Left cardiac atrium (tissue), 4 donors: ENCODE measurements around the gene DTHD1. TPM values are rescaled to one million over a fixed set of nuclear protein-coding genes. Genes with fewer than 3 reads are reported as not detected.

Experiments used
- ATAC-seq, 2 donors: fragments of 200-7000 bp; cut with Tn5 transposase; one replicate each; pipeline ENCODE4 v1.9.1; 2020; ENCODE audit warnings: mild to moderate bottlenecking in 2 of 2, moderate library complexity in 2 of 2
- DNase-seq: peaks from one replicate; pipeline ENCODE4 v3.0.0-alpha.2; 2020
- intact Hi-C, 2 donors: fragments of 100-400 bp; cut with DNase I; formaldehyde crosslinking; loops; one replicate each; pipeline versions ENCODE4 v1.14.1 to v1.15.1; 2022 to 2023
- long read RNA-seq: library from polyadenylated mRNA; unstranded; transcript quantifications from one replicate; pipeline ENCODE4 v2.0.0, GENCODE V29; 2021
- total RNA-seq, 2 donors: library from RNA; stranded (reverse); fragmentation: NEBNext Ultra II Directional; extraction: Animal tissue kit (Norgen Biotek cat#: 25700); gene quantifications; one replicate each; pipeline ENCODE4 v1.2.1, GENCODE V29; 2021
- donor health status: DM: no; HTN: yes; CAD: no.
- donor health status: DM: no; HTN: yes; CAD: no; lungs with severe emphysema.
- donor health status: DM: yes; HTN: yes; CAD: no.
- donor health status: Dilated cardiomyopathy.

Gene DTHD1
- under 1 TPM; 0.09 to 0.10 TPM for total RNA-seq
- long read RNA-seq = 0 reads

DNA sequence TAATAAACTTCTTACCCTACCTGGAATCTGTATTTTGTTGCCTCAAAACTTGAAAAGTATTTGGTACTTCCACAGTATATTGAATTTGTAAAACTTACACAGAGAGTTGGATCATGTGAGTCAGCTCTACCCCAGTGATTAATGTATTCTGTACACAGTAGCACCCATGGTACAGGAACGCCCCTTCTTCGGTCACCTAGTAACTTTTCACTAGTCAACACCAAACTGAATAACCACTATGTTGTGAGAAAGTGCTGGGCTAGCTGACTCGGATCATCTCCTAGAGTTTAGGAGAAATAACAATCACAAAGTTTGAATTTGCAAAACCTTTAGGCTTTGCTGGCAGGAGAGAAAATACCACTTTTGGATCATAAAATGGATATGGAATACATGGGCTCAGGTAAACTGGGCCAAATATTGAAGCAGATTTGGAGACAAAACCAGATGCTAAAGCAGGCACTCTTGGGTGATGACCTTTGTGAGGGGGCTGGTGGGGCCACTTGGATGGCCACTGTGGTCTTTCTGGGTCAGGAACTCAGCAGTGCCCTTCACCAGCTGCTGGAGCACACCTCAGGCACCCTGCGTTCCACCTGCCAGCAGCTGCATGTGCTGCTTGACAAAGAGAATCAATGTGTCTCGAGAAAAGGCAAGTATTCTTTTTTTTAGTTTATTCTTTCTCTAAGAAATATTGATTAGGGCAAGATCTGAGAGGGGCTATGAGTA lies at the start of gene DTHD1:
Gene DTHD1 (plus strand): TSS at position 233 of the 723 bp plus-strand sequence. CDS start 143 bp downstream, at position 376.
- ATAC-seq (peak in 1 of 2 donors; percentile 29), DNase-seq (no peak)
- intact Hi-C loops = no loop called here

GRCh38 chr4:36233567-36234266 lies 47.7 kb upstream of the DTHD1 start:
- intact Hi-C loops = no loop called here
- no peak for ATAC-seq

DNA sequence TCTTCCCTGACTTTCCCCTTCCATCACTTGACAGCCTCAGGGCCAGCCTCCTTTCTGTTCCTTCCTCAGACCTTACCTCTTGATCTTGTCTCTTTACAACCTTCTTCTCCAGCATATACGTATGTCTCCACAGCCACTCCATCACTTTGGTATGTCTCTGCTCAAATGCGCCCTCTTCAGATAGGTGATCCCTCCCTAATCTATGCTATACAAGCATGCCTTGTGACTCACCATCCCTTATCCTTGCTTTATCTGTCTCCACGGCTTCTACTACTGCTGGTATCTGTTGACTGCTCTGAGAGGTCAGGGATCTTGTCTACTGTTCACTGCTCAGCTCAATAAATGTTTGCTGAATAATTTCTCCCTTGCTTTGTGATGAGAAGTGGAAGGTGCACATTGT lies 46.1 kb upstream of the DTHD1 start:
- DNase-seq = no peak
- no peak for ATAC-seq
- intact Hi-C loops = no loop called here

More at GRCh38 chr4:36233567-36234266, 47.7 kb upstream of the DTHD1 start:
- DNase-seq = no peak

- ATAC-seq (no peak), DNase-seq (no peak)
- intact Hi-C loops = no loop called here
These were observed 45.3 kb upstream of the DTHD1 start for GRCh38 chr4:36236159-36236558.

DNA sequence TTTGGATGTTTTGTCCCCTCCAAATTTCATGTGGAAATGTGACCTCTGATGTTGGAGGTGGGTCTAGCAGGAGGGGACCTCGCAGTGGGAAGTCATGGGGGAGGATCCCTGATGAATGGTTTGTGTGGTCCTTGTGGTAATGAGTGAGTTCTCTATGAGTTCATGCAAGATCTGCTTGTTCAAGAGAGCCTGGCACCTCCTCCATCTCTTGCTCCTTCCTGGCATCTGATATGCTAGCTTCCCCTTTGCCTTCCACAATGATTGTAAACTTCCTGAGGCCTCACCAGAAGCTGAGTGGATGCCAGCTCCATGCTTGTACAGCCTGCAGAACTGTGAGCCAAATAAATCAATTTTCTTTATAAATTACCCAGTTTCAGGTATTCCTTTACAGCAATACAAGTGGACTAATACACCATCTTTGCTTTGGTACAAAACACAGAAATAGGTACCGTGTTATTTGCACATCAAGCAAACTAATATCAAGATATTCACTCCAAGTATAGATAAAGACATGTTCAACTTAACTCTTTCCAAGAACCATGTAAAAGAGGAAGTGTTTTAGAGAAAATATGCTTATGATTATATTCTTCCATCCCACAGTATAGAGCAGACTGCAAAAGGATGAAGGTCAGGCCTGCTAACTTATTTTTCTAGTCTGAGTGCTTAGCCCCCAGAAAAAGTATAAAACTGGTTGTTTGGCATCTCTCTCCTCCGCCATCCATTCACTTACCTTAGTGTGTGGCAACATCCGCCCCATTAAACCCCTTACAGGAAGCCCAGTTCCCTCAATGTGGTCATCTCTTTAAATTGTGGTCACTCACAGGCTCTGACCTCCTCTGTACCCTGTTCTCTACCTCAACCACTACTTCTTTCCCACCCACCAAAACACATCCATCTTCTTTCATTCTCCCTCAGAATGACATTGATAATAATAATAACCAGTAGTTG lies 43.8 kb upstream of the DTHD1 start:
- ATAC-seq (peak in 1 of 2 donors; percentile 12), DNase-seq (no peak)
- intact Hi-C loops = no loop called here

DNA sequence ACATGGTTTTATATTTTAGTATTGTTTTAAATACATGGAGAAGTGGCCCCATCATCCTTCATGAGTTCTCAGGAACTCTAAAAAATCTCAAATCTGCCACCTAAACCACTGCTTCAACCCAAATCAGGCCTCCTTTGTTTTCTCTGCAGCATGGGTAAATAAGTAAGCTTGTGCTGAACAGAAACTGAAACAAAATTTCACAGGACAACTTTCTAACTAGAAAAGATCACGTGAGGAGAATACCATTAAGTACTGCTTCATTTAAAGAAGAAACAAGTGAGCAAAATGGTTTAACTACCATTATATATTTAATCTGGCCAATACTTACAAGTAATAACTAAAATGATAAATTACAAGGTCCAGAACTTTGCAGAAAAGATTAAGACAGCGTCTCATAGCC lies 39.6 kb upstream of the DTHD1 start:
- no peak for DNase-seq
- no peak for ATAC-seq
- intact Hi-C loops = no loop called here

- no peak for DNase-seq
- no peak for ATAC-seq
- intact Hi-C loops = no loop called here
These were observed 38.6 kb upstream of the DTHD1 start for GRCh38 chr4:36242629-36243354.

GRCh38 chr4:36243355-36244256 lies 37.8 kb upstream of the DTHD1 start:
- intact Hi-C loops = no loop called here
- DNase-seq = peak; percentile 75
- peak; percentile 69 to 82 for ATAC-seq

DNA sequence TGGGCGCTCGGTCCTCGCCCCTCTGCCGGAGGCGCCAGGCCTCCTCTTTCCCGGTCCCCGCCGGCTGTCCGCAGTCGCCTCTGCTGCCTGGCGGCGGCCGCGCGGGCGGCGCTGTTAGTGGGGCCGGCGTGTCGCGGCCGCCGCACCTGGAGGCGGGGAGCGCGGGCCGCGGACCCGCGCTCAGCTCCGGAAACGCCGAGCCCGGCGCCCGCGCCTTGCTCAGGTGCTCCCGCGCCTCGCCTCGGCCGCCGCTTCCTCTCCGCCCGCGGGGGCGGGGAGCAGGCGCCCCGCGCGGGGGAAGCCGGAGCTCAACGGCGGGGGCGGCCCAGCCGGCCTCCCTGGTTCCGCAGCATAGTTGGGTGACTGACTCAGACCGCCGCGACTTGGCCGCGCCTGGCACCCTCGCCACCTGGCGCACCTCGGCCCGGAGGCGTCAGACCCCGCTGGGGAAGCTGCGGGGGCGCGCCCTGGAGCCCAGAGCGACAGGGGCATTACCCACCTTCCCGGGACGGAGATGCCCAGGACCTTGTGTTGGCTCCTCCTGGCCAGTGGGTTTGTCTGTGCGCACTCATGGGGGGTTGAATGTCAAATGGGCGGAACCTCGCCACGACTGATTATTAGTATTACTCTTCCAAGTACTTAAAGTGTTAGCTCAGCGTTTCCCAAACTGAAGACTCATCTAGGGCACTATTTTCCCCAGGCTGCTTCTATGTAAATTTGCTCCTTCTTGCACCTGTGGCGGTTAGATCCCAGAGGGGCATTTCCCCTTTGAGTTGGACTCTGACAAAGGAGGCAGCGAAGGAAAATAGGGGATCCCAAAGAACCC lies 36.9 kb upstream of the DTHD1 start, which contains the start of gene ARAP2:
Gene ARAP2 (minus strand): TSS at position 258 of the 826 bp plus-strand sequence. CDS start 15,028 bp downstream, outside the sequence.
- peak; percentile 60 for DNase-seq
- intact Hi-C loops = no loop called here
- peak; percentile 77 to 87 for ATAC-seq

GRCh38 chr4:36249610-36250009 lies 31.8 kb upstream of the DTHD1 start:
- intact Hi-C loops = no loop called here
- DNase-seq = no peak
- ATAC-seq = no peak

DNA sequence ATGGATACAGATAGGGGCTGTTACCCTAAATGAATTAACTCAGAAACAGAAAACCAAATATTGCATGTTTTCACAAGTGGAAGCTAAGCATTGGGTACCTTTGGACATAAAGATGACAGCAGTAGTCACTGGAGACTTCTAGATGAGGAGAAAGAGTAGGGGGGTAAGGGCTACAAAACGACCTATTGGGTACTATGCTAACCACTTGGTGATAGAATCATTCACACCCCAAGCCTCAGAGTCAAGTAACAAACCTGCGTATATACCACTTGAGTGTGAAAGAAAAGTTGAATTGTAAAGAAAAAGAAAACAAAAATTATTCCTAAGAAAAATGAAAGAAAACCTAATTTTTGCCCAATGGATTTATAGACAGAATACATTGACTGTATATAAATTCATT lies 29.4 kb upstream of the DTHD1 start:
- DNase-seq (no peak), ATAC-seq (no peak)
- intact Hi-C loops = no loop called here

DNA sequence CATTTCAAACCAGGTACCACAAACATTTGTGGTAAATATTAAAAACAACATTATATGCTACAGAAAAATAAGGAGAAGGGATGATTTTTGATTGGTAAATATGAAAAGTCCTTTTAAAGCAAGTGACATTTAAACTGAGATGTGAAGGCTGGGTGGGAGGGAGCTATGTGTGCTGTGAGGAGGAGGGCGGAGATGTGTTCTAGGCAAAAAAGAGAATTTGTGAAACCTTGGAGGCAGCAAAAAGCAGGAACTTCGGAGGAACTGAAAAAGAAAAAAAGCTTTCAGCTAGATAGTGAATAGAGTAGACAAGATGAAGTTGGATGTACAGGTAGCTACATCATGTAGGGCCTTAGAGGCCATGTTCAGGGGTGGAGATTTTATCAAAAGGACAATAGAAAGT lies 27.0 kb upstream of the DTHD1 start:
- ATAC-seq (no peak), DNase-seq (no peak)
- intact Hi-C loops = no loop called here

- peak; percentile 43 to 89 for ATAC-seq
- intact Hi-C loops = no loop called here
- no peak for DNase-seq
These were observed 25.8 kb upstream of the DTHD1 start for GRCh38 chr4:36255577-36255976.

GRCh38 chr4:36256398-36256891 lies 25.0 kb upstream of the DTHD1 start:
- peak in 1 of 2 donors; percentile 56 for ATAC-seq
- intact Hi-C loops = no loop called here
- DNase-seq = no peak

DNA sequence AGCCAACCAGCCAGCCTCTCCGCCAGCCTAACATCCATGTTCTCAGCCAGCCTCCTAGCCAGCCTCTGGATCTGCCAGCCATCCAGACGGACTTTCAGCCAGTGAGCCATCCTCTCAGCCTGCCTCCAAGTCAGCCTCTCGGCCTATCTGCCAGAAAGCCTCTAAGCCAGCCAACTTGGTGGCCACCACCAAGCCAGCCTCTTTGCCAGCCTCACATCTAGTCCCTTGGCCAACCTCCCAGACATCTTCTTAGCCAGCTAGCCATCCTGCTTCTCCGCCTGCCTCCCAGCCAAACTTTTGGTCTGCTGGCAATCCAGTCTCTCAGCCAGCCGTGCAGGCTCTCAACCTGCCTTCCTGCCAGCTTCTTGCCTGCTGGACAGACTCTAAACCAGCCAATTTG lies 20.7 kb upstream of the DTHD1 start:
- intact Hi-C loops = no loop called here
- no peak for ATAC-seq
- no peak for DNase-seq

GRCh38 chr4:36264207-36264826 lies 17.1 kb upstream of the DTHD1 start:
- DNase-seq (no peak), ATAC-seq (no peak)

More at GRCh38 chr4:36264207-36264826, 17.1 kb upstream of the DTHD1 start:
- intact Hi-C loops = no loop called here
